ENCODE data around the gene TMEM252. TPM values are rescaled to one million over a fixed set of nuclear protein-coding genes. Genes with fewer than 3 reads are reported as not detected.
A peak's percentile ranks its signal among the peaks of the same experiment; 100 is the strongest.

The TMEM252 gene, protein sequence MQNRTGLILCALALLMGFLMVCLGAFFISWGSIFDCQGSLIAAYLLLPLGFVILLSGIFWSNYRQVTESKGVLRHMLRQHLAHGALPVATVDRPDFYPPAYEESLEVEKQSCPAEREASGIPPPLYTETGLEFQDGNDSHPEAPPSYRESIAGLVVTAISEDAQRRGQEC
- 7.7 TPM for polyA plus RNA-seq (ENCODE audit: insufficient read length)
- long read RNA-seq, donor 1, partial matches to known transcripts, result 0 of 4 reads
- long read RNA-seq, donor 1, other reads (novel, unspliced or antisense), result 0 of 4 reads
- long read RNA-seq, donor 2, partial matches to known transcripts, result 0 of 2 reads
- long read RNA-seq, donor 2, other reads (novel, unspliced or antisense), result 0 of 2 reads
- long read RNA-seq, donor 3, partial matches to known transcripts, result 0 of 4 reads
- long read RNA-seq, donor 3, other reads (novel, unspliced or antisense), result 0 of 4 reads
- long read RNA-seq, donor 4, partial matches to known transcripts, result 0 of 1 reads
- long read RNA-seq, donor 4, other reads (novel, unspliced or antisense), result 0 of 1 reads
- long read RNA-seq, donor 5, transcript TMEM252-201 (2 exons, 1,245 nt), result major isoform, 7 of 7 reads
- long read RNA-seq, donor 5, partial matches to known transcripts, result 0 of 7 reads
- long read RNA-seq, donor 5, other reads (novel, unspliced or antisense), result 0 of 7 reads
- long read RNA-seq, donor 6, partial matches to known transcripts, result 0 of 3 reads
- long read RNA-seq, donor 6, other reads (novel, unspliced or antisense), result 0 of 3 reads
- long read RNA-seq, donor 7, partial matches to known transcripts, result 0 of 1 reads
- long read RNA-seq, donor 7, other reads (novel, unspliced or antisense), result 0 of 1 reads
- long read RNA-seq, donor 8, partial matches to known transcripts, result 0 of 2 reads
- long read RNA-seq, donor 8, other reads (novel, unspliced or antisense), result 0 of 2 reads

DNA sequence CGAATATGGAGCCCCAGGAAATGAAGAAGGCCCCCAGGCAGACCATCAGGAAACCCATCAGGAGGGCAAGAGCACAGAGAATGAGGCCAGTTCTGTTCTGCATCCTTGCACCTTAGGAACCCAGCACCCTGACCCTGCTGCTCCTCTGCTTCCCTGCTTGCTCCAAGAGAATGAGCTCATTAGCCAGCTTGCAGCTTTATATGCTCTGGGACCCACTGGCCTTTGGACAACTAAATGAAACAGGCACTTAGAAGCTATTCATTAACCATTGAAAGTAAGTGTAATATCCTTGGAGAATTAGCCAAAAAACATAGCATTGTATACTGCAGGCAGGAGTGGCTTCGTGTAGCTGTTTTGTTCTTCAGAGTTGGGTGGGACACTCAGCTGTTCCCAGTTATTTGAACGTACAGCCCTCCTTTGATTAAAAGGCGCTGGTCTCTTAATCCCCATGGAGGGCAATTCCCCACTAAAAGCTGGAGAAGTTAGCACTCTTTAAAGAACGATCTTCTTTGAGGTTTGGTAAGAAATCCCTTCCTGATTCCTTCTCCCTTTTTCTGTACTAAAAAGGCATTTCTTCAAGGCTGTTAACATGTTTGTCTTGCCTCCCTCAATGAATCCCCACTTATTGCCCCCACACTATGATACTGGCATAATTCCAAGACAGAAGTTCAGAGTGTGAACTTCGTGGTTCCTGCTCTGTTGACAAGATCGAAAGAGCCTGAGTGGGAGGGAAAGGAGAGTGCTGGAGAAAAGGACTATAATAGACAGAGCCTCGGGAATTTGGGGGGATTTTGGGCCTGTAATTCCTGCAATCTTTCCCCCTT is at the start of gene TMEM252:
TSS of gene TMEM252 (minus strand) at position 172 of the 824 bp plus-strand sequence. CDS start at position 103, 69 bp downstream.
- peak; percentile 35 for DNase-seq

DNA sequence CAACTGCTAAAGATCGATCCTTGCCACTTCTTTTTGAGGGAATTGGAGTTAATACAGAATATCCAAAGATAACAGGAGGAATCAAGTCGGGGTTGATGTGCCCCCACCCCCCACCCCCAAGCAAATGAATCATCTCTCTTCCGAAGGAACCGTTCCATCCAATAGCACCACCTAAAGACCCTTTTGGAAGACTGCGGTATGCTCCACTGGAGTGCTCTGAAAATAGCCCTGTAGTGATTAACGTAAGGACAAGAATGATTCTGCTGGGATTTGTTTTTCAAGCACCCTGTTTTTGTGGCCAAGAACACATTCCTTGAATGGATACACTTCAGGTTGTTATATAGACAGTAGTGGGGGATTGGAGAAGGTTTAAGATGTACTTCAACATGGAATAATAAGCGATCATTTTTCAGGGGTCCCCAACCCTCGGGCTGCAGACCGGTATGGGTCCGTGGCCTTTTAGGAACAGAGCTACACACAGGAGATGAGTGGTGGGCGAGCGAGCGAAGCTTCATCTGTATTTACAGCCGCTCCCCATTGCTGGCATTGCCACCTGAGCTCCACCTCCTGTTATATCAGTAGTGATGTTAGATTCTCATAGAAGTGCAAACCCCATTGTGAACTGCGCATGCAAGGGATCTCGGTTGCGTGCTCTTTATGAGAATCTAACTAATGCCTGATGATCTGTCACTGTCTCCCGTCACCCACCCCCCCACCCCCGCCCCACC is 44.5 kb upstream of the TMEM252 start:
- DNase-seq, result no peak

DNA sequence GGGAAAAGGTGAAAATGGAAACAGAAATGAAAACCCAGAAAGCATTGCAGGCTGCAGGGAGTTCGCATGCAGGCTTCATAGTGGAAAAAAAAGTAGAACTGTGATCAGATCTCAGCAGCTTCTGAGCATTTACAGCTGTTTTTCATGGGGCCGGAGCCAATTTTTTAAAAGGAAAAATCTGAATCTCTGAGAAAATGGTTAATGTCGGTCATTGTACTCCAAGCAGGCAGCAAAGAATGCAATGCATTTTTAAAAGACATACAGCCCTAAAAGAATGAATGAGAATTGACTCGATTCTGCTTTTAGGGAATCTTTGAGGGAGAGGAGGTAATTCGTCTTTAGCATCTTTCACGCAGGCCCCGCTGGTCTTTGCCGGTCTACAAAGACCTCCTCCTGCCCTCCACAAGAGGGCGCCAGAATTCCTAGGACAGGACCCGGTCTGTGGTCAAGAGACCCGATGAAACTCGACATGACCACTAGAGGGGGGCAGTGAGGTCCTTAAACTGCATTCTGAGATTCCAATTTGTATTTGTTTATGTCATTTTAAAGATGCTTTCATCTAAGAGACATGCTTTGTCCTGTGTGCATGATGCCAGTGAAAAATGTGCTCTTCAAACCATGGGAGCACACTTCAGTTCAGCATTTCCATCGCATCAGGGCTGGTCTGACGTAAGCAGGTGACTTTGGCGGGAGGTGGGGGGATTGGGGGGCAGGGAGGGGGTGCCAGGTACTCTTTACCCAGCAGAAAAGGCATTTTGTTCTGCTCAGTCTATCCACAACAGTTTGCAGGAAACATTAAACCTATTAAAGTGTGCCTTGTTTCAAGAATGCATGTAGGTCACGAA is 43.7 kb upstream of the TMEM252 start:
- peak; percentile 92 for DNase-seq

DNA sequence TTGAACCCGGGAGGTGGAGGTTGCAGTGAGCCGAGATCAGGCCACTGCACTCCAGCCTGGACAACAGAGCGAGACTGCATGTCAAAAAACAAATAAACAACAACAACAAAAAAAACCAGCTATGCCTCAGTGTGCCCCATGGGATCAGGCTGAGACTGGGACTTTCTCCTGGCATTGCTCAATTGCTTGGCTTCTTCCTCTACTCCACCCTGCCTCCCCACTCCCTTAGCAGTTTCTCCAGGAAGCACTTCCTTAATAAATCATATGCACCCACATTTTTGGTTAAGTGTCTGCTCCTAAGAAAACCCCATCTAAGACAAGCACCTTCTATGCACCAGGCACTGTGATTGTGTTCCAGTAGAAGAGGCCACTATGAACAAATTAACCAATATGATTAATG is 41.0 kb upstream of the TMEM252 start:
- DNase-seq, result no peak

DNA sequence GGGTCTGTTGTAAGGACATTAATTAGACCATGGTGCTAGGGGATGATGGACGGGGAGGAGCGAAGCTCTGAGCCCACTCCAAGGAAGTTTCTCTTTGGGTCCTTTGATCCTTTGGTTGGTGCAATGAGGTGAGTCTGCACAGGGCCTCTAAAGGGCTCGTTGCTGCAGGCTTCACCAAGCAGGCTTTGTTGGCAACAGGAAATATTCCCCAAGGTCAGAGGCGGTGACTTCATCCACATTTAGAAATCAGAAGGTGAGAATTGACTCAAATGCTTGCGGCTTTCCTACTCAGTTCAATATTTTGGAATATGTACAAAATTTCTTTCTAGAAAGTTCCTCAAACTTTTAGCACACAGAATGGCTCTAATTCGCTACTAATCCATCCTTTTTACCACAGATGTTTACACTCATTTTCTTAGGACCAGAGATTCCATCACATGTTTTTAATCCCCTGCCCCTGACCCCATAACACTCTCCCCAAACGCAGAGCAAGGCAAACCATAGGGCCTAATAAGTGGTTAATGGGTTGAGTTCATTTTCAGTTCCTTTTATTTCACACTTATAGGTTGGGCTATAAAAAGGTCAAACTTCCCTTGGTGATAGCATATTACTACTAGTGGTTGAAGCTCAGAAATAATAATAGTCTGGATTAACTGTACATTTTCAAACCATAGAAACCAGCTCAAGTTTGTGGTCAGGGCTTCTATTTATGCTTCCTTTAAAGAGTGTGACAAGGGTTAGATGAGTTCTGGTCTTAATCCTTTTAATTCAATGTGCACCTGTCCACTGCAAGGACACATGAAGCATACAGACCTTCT is 37.3 kb upstream of the TMEM252 start:
- no peak for DNase-seq

DNA sequence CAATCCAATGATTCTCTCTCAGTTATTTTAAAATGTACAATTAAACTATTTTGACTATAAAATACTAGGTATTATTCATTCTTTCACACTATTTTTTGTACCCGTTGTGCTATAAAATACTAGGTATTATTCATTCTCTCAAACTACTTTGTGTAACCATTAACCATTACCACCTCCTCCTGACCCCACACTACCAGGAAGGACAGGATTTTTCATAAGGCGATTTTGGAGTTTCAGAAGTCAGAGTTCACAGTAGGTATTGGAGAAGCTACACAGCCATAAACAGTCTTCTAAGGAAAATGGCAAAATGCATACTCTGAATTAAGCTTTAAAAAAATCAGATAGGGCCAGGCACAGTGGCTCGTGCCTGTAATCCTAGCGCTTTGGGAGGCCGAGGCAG is 35.1 kb upstream of the TMEM252 start:
- no peak for DNase-seq

DNA sequence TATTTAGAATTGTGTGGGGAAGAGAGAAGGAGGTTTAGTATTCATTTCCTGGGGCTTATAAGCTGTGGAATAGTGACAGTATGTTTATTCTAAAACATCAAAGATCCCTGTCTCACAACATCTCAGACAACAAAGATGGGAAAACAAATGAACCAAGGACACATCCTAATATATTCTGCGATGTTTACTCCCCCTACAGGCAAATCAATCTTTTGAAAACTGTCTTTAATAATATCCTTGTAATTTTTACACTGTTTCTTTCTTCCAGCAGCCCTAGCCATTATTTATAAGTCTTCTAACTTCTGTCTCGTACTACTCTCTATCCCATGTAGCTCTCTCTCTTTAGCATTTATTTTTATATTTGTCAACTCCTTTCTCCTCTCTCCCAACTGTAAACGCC is 33.5 kb upstream of the TMEM252 start:
- no peak for DNase-seq

DNA sequence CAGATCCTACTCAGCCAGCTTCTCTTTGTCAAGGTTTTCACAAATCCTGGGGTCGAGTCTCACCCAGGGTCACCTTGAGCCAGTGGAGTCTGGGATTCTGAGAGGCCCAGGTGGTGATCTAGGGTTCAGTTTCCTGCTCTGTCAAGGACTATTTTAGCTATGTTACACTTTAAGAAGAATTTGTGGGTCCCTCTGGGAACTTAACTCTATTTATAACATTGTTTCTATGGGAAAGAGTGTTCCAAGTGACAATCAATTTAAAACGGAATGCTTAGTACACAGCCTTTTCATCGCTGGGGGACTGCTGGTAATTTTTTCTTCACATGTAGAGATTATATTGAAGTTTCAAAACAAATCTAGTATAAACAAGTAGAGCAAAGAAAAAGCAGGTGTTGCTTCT is 26.9 kb upstream of the TMEM252 start:
- DNase-seq, result no peak

DNA sequence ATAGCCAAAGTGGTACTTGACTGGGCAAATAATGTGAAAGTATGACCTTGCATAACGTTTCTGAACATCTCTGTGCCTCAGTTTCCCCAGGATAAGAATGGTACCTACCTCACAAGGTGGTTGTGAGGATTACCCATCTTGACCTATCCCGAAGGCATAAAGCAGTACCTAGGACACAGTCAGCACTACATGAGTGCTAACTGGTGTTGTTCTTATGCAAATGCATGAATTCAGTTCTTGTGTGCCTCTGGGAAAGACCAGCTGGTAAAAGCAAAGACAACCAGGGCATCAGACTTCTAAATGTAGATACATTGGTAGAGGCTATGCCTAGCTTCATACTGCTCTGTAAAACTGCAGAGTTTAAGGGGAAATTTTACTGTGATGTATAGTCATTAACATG is 21.8 kb upstream of the TMEM252 start:
- no peak for DNase-seq

DNA sequence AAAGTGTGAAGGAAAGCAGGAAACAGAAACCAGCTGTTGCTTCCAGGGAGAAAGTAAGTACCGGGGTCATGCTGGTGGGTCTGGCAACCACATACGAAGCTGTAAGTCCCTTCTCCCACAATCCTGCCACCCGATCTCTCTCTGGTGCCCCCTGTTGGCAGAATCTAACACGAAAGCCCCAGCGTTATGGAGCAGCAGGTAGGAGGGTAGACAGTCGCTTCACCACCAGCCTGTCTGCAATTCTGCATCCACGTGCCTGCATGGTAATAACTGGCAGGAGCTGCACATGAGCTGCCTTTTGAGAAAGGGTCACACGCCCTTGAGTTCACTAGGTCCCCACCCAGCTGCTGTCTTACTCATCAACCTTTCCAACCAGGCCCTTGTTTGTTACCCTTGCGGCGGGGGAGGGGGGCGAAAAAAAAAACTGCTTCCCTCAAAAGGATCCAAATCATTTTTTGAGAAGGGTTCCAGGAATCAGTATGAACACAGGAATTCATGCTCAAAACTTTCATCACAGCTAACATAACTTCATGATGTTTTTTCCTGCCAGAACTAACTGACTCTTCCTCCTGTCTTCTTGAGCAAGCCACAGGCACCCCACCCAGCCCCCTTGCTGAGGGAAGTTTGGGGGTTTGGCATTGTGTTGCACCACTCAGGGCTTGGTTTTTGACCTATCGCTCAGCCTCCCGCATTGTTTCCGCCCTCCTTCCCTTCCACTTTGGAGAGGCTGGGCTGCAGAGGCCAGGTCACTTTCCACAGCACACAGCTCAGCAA is 19.6 kb upstream of the TMEM252 start:
- no peak for DNase-seq

DNA sequence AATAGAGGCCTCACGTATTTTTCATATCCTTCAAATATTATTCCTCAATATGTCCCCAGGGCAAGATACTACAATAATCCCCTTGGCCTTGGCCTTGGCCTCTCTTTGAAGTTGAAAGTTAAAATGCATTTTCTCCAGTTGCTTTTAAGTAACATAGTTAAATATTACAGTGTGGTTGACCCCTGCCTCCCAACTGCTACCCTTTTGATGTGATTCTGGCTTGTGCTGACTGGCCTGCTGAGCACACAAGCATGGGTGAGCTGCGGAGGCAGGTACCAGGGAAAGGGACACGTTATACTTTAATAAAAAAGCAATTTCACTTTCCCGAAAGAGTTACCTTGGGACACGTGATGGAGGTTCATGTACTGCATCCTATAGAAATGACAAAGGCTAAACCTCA is 17.9 kb upstream of the TMEM252 start:
- DNase-seq, result no peak

DNA sequence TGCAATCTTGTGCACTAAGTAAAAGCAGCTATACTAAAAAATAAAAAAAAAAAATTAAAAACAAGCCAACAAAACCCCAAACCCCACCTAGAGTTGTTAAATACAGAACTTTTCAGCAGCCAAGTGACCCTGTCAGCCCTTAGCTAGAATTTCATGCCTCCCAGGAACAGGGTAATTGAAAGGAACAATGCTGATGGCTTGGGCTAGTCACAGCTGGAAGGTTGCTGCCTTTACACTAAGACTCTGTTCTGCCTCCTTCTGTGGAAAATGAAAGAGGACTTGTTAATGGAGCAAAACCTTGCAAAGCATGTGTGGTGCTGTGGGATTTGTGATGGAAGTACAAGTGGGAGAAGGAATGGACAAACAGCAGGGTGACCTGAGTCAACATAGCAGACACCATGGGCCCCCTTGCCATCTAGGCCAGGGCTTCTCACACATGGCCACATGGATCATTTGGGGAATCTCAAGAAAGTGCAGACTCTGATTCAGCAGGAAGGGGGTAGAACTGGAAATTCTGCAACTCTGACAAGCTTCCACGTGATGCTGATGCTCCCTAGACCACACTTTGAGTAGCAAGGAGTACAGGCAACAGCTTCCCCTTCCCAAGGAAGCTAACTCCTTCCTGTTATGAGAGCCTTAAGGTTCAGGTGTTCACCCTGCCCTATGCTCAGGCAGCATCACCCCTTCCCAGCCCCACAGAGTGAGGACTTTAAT is 14.9 kb upstream of the TMEM252 start:
- DNase-seq, result no peak

DNA sequence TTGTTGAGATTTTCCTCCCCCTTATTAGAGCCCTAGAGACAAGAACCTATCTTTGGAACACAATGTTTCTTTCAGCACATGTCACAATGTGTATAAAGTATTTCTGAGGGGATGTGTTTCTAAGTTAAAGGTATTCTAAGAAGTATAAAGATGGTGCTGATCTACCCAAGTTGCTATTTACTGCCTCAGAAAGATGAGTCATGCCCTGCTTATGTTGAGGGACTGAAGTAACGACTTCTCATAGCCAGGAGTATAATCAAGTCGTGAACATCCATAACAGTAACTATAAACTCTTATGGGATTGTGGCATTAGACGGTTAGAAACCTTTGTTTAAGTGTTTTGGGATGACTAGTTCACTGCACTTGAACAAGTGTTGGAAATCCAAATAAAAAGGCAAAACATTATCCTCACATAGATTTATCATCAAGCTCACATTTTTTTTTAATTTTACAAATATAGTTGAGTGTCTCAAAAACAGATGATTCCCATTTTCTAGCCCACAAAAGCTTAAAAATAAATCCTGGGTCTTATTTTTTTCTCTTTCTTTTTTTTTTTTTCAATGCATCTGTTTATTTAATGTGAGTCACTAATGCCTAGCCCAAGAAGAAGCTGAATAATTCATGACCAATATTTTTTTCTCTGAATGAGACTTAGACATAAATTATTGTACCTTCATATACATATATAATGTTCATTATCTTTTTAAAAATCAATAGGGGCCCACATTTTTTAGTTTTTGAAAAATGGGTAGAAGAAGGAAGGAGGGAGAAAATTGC is 12.2 kb upstream of the TMEM252 start:
- no peak for DNase-seq

DNA sequence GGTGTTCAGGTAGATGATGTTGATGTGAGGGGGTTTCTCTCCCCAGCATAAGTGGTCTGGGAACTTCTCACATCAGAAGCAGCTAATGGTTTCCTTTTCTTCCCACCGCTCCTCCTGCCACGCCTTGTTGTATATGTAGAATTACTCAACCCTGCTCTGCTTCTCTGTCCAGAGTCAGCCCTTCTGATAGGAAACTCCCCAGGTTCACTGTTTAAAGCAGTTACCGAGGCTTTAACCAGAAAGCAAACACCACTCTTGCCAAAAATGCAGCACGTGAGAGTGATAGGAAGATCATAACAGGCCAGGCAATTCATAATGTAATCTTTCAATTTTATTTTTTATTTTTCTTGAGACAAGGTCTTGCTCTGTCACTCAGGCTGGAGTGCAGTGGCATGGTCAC is 10.5 kb upstream of the TMEM252 start:
- DNase-seq, result no peak

DNA sequence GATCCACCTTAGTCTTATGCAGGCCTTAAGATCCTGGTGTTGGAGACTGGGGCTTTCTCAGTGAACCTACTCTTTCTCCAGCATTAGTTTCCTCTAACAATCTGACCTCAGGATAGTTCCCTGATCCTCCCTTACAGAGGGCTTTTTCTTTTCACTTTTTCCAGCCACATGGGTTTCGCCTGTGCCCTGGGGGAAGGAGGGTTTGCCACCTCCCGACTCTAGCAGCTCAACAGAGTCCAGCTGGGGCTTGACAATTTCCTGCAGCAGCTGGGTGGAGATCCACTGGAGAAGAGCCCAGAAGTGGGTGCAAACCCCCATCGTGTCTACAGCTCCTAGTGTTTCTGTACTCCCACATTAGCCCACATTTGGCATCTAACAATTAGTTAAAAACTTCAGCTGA is 7.6 kb upstream of the TMEM252 start:
- DNase-seq, result no peak

DNA sequence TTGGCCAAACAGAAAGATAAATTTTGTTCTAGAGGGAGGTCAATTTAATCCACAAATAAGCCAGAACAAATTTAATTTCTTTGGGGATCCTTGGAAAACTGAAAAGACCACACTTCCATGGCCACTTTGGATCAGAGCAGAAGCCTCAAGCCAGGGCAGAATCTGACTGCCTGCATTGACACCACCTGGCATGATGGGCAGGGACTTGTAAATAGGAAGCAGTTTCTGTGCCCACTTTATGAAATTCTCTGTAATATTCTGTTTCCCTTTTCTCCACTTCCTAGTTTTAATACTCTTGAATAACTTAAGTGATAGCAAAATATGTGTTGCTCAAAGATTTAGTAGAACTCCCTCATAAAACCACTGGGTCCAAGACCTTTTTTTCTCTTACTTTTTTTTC is 6.7 kb upstream of the TMEM252 start:
- DNase-seq, result no peak
